ENCODE data around the gene GHRHR.

- TF ChIP-seq POLR2A (IDR thresholded peaks at IDR 0.05) (no peak), CTCF (IDR thresholded peaks at IDR 0.05) (no peak), EP300 (IDR thresholded peaks at IDR 0.05) (no peak), POLR2AphosphoS5 (IDR thresholded peaks at IDR 0.05) (no peak)
Observed at GRCh38 chr7:30973791-30974604, 10.2 kb downstream of the GHRHR start.
